Measurements from ENCODE around the gene FLNA. TPM values are rescaled to one million over a fixed set of nuclear protein-coding genes. Genes with fewer than 3 reads are reported as not detected.

The FLNA gene
- total and polyA plus RNA-seq, 2 donors (not counting 3 experiments of a cell fraction or from before 2014, with no cell fraction given) = 658 to 1,474 TPM

DNA sequence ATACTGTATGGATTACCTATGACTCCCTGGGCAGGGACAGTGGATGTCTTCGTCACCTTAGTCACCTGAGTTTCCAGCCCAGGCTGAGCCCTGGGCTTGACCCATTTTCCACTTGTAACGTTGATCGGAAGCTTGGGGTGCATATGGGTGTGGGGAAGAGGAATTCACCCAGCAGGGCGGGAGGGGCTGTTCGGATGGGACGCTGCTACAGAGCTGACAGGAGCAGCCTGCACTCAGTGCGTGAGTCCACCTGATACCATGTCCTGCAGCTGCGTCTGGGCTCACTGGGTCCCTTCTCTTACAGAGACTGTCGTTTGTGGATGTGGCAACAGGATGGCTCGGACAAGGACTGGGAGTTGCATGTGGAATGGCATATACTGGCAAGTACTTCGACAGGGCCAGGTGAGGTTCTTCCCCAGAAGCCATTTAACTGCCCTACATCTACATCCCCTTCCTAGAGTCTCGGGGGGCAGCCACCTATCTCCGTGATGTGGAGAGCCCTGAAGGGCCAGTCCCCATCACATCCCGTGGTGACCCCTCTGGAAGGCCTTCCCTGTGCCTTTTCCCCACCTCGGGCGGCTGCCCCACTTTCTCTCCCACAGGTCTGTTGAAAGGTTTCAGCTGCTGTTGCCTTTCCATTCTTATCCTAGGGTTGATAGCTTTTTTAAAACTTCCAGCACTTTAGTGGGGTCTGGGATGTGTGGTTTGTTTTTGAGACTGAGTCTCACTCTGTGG lies 65.2 kb downstream of the FLNA start:
- Histone ChIP-seq H2AFZ (ENCODE audit: low read depth, low read length) (no peak overlapping the region), H3K4me1 (ENCODE audit: control insufficient read depth, extremely low read depth, insufficient read depth, low read length) (no peaks in the 10 kb centered on the region), H3K4me3 (replicated peaks in 1 of 3; ENCODE audit: insufficient read depth in 1 of 3, low read depth in 1 of 3, low read length in 3 of 3) (no peak overlapping the region), H3K27me3 (ENCODE audit: control insufficient read depth in 2 of 2, insufficient read depth in 2 of 2, low read length in 2 of 2) (no peaks in the 10 kb centered on the region), H3K4me2 (ENCODE audit: insufficient read depth, low read length) (no peak overlapping the region), H3K9me3 (replicated peaks; ENCODE audit: control insufficient read depth, insufficient read depth, low read length) (no peaks in the 10 kb centered on the region), H3K9me1 (replicated peaks; ENCODE audit: control insufficient read depth, extremely low read depth, insufficient read depth, low read length) (no peaks in the 10 kb centered on the region), H3K27ac (ENCODE audit: insufficient read depth, low read depth, low read length) (no peak overlapping the region), H4K20me1 (replicated peaks; ENCODE audit: control insufficient read depth, extremely low read depth, insufficient read depth, low read length) (no peaks in the 10 kb centered on the region), H3K9ac (replicated peaks; ENCODE audit: extremely low read depth, insufficient read depth, low read length) (no peak overlapping the region), H3K79me2 (ENCODE audit: control insufficient read depth, insufficient read depth, low read length) (no peaks in the 10 kb centered on the region), H3K36me3 (ENCODE audit: control insufficient read depth in 2 of 2, extremely low read depth in 1 of 2, insufficient read depth in 2 of 2, low read length in 2 of 2) (no peaks in the 10 kb centered on the region)
- dilution Hi-C loops (cut with MboI; ENCODE audit: extremely low pct_ligation_motif_present, low sequenced_read_pairs) = no loop called here
- no peak for FAIRE-seq
- TF ChIP-seq, protein P1, sequence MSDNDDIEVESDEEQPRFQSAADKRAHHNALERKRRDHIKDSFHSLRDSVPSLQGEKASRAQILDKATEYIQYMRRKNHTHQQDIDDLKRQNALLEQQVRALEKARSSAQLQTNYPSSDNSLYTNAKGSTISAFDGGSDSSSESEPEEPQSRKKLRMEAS (IDR thresholded peaks at IDR 0.05; ENCODE audit: insufficient read depth, insufficient read length) = no peak
- TF ChIP-seq FOS (IDR thresholded peaks at IDR 0.05; ENCODE audit: borderline replicate concordance, insufficient read depth, low read length) = no peak
- TF ChIP-seq, protein P2, sequence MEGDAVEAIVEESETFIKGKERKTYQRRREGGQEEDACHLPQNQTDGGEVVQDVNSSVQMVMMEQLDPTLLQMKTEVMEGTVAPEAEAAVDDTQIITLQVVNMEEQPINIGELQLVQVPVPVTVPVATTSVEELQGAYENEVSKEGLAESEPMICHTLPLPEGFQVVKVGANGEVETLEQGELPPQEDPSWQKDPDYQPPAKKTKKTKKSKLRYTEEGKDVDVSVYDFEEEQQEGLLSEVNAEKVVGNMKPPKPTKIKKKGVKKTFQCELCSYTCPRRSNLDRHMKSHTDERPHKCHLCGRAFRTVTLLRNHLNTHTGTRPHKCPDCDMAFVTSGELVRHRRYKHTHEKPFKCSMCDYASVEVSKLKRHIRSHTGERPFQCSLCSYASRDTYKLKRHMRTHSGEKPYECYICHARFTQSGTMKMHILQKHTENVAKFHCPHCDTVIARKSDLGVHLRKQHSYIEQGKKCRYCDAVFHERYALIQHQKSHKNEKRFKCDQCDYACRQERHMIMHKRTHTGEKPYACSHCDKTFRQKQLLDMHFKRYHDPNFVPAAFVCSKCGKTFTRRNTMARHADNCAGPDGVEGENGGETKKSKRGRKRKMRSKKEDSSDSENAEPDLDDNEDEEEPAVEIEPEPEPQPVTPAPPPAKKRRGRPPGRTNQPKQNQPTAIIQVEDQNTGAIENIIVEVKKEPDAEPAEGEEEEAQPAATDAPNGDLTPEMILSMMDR (IDR thresholded peaks at IDR 0.05; ENCODE audit: extremely low read depth in 1 of 2, insufficient read depth in 1 of 2, low read depth in 1 of 2, low read length in 2 of 2) = no peak
- no peak for TF ChIP-seq MYC (IDR thresholded peaks at IDR 0.05; ENCODE audit: low read depth, low read length)
- TF ChIP-seq POLR2A (IDR thresholded peaks at IDR 0.05; ENCODE audit: low read depth, low read length) = no peak
- no peak for TF ChIP-seq GATA2 (IDR thresholded peaks at IDR 0.05; ENCODE audit: insufficient read depth, insufficient read length, low read depth, low read length)
- TF ChIP-seq POLR2AphosphoS5 (IDR thresholded peaks at IDR 0.05; ENCODE audit: insufficient read depth, low read depth, low read length) = no peak
- TF ChIP-seq JUN (IDR thresholded peaks at IDR 0.05; ENCODE audit: borderline replicate concordance, insufficient read depth, insufficient read length, low read depth) = no peak
- TF ChIP-seq EZH2 (IDR thresholded peaks at IDR 0.05; ENCODE audit: borderline replicate concordance, low read depth, low read length, severe bottlenecking) = no peak
- no peak for DNase-seq (ENCODE audit: low read depth, low spot score)
- POLR2A ChIA-PET = no interaction called here
- intact Hi-C loops (cut with micrococcal nuclease) = no loop called here
- no TSS peak for BruUV-seq (replicated peaks)
- CTCF ChIA-PET = interaction anchor here (1.2 to 3.3 kb wide), 7 partner anchors 8 to 296 kb away, joined by 4 to 20 read pairs (median 8); no protein-coding TSS in a partner anchor
